Stimulated activated CD8-positive, alpha-beta memory T cell treated with anti-CD3 and anti-CD28 coated beads, Interleukin-12 subunit alpha, Interleukin-12 subunit beta, amount 100 ng/mL, for 24 hours (primary cell): Measurements from ENCODE around the gene SUSD4.

Source experiments
- DNase-seq: peaks from one replicate; pipeline ENCODE4 v3.0.0-alpha.2; 2020; ENCODE audit errors: extremely low read depth

The SUSD4 gene

DNA sequence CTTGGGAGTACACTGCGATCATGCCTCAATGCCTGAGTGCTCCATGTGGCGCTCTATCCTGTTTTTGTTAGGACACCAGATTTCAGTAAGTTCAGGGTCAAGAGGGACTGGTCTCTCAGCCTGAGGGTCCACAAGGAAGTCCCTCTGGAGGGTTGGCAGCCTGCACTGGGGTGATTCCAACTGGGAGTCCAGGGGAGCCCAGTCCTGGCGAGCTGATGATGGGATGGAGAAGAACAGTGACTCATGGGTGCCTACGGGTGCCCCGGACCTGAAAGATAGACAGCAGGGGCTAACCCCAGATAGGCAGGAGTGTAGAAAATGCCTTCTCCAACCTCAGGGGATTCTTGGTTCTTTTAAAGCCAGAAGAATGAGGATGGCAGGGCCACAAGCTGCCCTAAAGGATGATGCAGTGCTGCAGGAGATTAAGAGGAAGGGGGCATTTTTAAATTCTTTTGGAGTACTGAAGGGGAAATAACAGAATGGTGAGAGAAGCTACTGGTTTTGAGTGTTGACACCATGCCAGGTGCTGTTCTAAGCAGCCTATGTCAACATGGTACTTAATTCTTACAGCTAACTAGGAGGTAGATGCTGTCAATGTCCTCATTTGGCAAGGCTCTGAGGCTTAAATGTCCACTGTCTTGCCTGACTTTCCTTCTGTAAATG, 152.5 kb downstream of the SUSD4 start:
- DNase-seq: no peak

- DNase-seq: no peak
Measured at GRCh38 chr1:223210788-223211120, 153.2 kb downstream of the SUSD4 start.

DNA sequence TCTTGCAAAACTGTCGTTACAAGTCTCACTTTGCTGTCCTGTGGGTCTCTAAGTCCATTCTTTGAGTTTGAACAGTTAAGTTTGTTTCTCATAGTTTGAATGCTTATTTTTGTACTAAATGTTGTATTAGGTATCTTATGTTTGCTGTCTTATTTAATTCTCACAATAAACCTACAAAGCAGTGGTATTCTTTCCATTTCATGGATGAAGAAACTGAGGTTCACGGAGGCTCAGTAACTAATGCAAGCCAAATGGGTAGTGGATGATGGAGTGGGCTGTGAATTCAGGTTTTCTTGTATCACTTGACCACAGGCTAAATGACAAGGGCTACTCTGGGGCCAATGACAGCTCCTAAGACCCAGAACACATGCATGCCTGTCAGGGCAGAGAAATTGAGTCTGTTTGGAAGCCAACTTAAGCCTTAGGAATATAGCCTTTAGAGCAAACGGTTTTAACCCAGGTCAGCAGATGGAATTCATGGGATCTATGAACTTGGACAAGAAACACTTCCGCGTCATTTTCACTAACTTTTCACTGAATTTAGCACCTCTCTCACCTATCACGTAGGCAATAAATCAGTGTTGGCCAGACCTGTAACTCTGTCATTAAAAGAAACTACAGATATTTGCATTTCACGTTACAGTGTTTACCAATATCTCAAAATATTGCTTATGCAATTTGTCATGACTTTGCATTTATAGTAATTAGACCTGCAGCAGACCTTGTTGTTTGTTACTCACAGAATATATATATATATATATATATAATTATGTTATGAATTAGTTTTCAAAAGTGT, 153.8 kb downstream of the SUSD4 start:
- DNase-seq: no peak

- no peak for DNase-seq
Measured at GRCh38 chr1:223209293-223209898, 154.6 kb downstream of the SUSD4 start.

DNA sequence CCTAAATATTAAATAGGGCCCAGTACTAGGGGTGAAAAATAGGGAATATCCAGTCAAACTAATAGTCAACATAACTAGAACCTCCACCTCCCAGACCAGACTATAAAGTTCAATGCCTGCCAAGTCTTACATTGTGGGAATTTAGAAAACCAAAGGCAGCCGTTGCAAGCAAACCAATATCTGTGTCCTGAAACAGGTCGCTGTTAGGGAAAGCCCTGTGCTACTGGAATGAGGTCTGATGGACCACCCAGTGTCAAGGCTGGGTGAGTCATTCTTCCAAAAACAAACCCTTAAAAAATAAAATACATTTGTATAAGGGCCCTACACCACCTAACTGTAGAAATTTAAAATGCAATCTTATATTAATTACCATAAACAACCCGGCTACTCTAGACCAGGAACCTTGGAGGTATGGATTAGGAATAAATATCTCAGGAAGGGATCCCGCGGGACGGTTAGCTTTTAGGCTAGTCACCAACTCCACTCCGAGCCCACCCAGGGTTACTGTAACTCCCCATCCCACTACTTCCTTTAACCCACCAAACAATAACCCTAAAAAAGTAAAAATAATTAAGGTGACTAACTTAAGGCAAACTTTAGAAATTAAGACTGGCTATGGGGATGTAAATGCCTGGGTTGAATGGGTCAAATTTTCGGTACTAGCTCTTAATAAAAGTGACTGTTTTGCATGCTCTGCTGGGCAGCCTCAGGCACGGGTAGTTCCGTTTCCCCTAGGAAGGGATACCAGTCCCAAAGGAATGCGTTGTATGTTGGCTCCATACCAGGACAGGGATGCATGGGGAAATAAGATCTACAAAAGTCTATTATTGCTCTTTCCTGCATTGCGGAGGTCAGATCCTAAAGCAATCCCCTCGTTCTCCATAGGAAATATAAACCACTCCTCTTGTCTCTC, 155.6 kb downstream of the SUSD4 start:
- DNase-seq: no peak

- DNase-seq: no peak
Measured at GRCh38 chr1:223207293-223208066, 156.5 kb downstream of the SUSD4 start.

GRCh38 chr1:223204424-223204823, 159.6 kb downstream of the SUSD4 start:
- DNase-seq: no peak

GRCh38 chr1:223203694-223204093, 160.3 kb downstream of the SUSD4 start:
- DNase-seq: no peak

DNA sequence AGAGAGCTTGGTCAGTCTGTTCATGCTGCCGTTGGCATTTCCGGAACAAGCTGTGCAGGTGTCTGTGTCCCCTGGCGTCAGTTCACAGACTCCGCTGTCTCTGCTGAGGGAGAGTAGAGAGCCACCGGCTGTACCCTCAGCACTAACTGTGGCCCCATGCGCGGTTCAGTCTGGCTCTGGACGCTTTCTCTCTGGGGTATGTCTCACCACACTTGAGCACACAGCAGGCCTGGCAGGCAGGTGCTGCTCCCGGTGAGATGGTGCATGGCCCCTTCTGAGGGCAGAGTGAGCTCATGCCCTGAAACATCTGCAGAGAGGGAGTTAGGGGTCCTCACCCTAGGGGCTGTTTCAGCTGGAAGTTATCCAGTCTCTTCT, 161.0 kb downstream of the SUSD4 start:
- DNase-seq: no peak

DNA sequence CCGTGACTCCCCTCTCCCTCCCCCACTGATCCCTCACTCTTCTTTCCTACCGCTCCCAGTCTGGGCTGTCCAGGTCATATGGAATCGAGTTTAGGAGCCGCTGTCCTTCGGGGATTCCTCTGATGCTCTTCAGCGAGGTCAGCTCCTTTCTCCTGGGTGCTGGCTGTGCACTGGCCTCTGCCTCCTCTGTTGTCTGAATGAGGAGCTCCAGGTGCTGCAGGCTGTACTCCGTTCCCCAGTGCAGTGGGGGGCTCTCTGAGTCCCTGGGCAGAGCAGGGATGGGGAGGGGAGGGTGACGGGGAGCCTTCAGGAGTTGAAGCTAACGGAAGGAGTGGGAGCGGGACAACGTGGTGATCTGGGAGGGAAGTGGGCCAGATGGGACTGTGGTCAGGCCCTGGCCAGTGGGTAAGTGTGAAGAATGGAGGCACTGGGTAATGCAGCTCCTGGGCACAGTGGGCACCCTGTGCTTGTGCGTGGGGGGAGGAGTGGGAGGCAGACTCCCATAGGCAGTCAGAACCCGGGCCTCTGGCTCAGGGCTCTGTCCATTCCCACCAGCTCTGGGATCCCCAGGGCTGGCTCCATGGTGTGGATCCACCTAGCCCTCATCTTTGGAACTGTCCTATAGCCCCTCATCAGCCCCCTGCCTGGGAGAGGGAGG, 161.5 kb downstream of the SUSD4 start:
- no peak for DNase-seq

- DNase-seq: no peak
Measured at GRCh38 chr1:223201967-223202366, 162.0 kb downstream of the SUSD4 start.

DNA sequence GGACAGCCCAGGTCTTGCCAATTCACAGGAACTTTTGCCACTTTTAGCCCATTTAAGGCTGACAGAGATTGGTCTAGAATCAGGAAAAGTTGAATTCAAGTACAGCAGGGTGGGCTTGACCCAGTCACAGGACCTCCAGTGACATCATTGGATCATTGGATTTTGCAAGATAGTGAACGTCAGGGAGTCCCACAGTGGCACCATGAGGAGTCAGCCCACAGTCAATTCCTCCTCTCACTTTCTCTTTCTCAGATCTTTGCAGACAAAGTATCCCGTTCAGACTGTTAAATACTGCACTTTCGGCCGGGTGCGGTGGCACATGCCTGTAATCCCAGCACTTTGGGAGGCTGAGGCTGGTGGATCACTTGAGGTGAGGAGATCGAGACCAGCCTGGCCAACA, 163.1 kb downstream of the SUSD4 start:
- no peak for DNase-seq

GRCh38 chr1:223199094-223199647, 164.8 kb downstream of the SUSD4 start:
- DNase-seq: no peak

DNA sequence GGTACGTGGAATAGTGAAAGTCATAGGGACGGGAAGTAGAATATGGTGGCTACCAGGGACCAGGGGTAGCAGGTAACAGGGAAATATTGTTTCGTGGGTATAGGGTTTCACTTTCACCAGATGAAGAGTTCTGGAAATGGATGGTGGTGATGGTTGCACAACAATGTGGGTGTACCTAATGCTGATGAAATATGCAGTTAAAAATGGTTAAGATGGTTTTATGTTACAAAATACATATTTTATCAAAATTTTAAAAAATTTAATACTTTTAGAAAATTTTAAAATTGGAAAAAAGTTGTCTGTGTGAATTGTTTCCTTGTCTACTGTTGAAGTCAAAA, 165.4 kb downstream of the SUSD4 start:
- DNase-seq: no peak

DNA sequence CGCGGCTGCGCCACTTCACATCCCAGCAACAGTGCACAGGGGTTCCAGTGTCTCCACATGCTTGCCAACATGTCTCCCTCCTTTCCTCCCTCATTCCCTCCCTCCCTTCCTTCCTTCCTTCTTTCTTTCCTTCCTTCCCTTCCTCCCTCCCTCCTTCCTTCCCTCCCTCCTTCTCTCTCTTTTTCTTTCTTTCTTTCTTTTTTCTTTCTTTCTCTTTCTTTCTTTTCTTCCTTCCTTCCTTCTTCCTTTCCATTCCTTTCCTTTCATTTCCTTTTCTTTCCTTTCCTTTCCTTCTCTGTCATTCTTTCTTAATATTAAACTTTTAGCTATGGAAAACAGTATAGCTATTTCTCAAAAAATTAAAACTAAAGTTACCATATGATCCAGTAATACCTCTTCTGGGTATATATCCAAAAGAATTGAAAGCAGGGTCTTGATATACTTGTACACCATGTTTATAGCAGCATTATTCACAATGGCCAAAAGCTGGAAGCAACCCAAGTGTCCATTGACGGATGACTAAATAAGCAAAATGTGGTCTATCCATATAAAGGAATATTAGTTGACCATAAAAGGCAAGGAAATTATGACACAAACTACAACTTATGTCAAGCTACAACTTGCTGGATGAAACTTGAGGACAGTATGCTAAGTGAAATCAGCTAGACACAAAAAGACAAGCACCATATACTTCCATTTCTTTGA, 165.9 kb downstream of the SUSD4 start:
- no peak for DNase-seq

GRCh38 chr1:223189903-223190724, 173.9 kb downstream of the SUSD4 start:
- peak; percentile 52 for DNase-seq

GRCh38 chr1:223189525-223189902, 174.5 kb downstream of the SUSD4 start:
- no peak for DNase-seq

GRCh38 chr1:223188618-223189356, 175.2 kb downstream of the SUSD4 start:
- DNase-seq: no peak
